ENCODE data around the gene CALR.

The CALR gene

GRCh38 chr19:12945479-12946091, 7.2 kb downstream of the CALR start, which contains the start of gene RAD23A:
TSS of gene RAD23A (plus strand) at chr19:12945862. CDS start at chr19:12945949, 87 bp downstream.
- peak; percentile 97 for DNase-seq (ENCODE audit: low read depth in 1 of 2, low spot score in 1 of 2)
- peak within 1 kb of the TSS; percentile 75 for H3K27ac ChIP-seq (replicated peaks)
- peak within 1 kb of the TSS; percentile 81 for H3K4me3 ChIP-seq (replicated peaks; ENCODE audit: insufficient read depth, low read length)
- H3K27me3 ChIP-seq (ENCODE audit: insufficient read depth, poor library complexity, severe bottlenecking) = no peaks in the 10 kb centered on the region
- peak; percentile 100 for TF ChIP-seq POLR2AphosphoS5 (IDR thresholded peaks at IDR 0.05; ENCODE audit: low read depth)
- no peak; the same call in 1 of the 2 replicates for TF ChIP-seq SPI1 (IDR thresholded peaks at IDR 0.05; ENCODE audit: borderline replicate concordance, low read depth)
- peak; percentile 63 for TF ChIP-seq REST (IDR thresholded peaks at IDR 0.05; ENCODE audit: insufficient replicate concordance, low read depth)
- TF ChIP-seq, protein P1, sequence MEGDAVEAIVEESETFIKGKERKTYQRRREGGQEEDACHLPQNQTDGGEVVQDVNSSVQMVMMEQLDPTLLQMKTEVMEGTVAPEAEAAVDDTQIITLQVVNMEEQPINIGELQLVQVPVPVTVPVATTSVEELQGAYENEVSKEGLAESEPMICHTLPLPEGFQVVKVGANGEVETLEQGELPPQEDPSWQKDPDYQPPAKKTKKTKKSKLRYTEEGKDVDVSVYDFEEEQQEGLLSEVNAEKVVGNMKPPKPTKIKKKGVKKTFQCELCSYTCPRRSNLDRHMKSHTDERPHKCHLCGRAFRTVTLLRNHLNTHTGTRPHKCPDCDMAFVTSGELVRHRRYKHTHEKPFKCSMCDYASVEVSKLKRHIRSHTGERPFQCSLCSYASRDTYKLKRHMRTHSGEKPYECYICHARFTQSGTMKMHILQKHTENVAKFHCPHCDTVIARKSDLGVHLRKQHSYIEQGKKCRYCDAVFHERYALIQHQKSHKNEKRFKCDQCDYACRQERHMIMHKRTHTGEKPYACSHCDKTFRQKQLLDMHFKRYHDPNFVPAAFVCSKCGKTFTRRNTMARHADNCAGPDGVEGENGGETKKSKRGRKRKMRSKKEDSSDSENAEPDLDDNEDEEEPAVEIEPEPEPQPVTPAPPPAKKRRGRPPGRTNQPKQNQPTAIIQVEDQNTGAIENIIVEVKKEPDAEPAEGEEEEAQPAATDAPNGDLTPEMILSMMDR (IDR thresholded peaks at IDR 0.05; ENCODE audit: insufficient read depth, low read length) = no peak
- peak; percentile 72 for TF ChIP-seq GABPA (IDR thresholded peaks at IDR 0.05; ENCODE audit: low read depth)

GRCh38 chr19:12946092-12946721, 7.8 kb downstream of the CALR start:
- TF ChIP-seq REST (IDR thresholded peaks at IDR 0.05; ENCODE audit: insufficient replicate concordance, low read depth) = peak; percentile 2
- TF ChIP-seq SPI1 (IDR thresholded peaks at IDR 0.05; ENCODE audit: borderline replicate concordance, low read depth) = no peak
- TF ChIP-seq POLR2AphosphoS5 (IDR thresholded peaks at IDR 0.05; ENCODE audit: low read depth) = peak; percentile 33; the same call in 1 of the 2 replicates
- H3K4me3 ChIP-seq (replicated peaks; ENCODE audit: insufficient read depth, low read length) = peak overlapping the region; percentile 81
- H3K27me3 ChIP-seq (ENCODE audit: insufficient read depth, poor library complexity, severe bottlenecking) = no peaks in the 10 kb centered on the region
- DNase-seq (ENCODE audit: low read depth in 1 of 2, low spot score in 1 of 2) = peak in 1 of 2 experiments; percentile 60
- H3K27ac ChIP-seq (replicated peaks) = peak overlapping the region; percentile 75

- Histone ChIP-seq H3K27me3 (ENCODE audit: insufficient read depth, poor library complexity, severe bottlenecking) (no peaks in the 10 kb centered on the region), H3K4me3 (replicated peaks; ENCODE audit: insufficient read depth, low read length) (peak overlapping the region; percentile 81), H3K27ac (replicated peaks) (peak overlapping the region; percentile 75)
- DNase-seq (ENCODE audit: low read depth in 1 of 2, low spot score in 1 of 2) = no peak
- TF ChIP-seq POLR2AphosphoS5 (IDR thresholded peaks at IDR 0.05; ENCODE audit: low read depth) (no peak), SPI1 (IDR thresholded peaks at IDR 0.05; ENCODE audit: borderline replicate concordance, low read depth) (no peak), REST (IDR thresholded peaks at IDR 0.05; ENCODE audit: insufficient replicate concordance, low read depth) (no peak), GABPA (IDR thresholded peaks at IDR 0.05; ENCODE audit: low read depth) (no peak)
- TF ChIP-seq, protein P1 (IDR thresholded peaks at IDR 0.05; ENCODE audit: insufficient read depth, low read length) = no peak
Measured at GRCh38 chr19:12946731-12947496, 8.5 kb downstream of the CALR start.

All from HL-60 (cell line).